ENCODE data around the gene EFCAB11.

DNA sequence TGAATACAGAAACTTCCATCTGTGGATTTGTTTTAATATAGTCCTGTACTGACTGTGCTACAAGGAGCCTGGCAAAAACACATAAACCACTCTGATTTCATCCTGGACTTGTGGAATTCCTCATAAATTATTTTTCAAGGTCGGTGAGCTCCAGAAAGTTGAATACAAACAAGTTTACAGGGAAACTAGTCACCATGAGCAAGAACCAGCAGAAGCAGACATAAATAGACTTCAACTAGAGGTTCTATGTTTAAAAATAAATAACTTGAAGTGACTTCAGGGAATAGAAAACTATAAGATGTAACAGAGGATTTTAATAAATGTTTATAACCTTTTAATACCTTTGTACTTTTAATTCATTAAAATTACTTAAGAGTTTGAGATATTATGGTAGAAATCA is 63.5 kb downstream of the EFCAB11 start:
- no peak for TF ChIP-seq SUZ12 (IDR thresholded peaks at IDR 0.05; ENCODE audit: extremely low read depth, insufficient read depth, insufficient read length)
- no peak for TF ChIP-seq ZNF274 (IDR thresholded peaks at IDR 0.05; ENCODE audit: low read depth, low read length)
- no peak for TF ChIP-seq YY1 (IDR thresholded peaks at IDR 0.05; ENCODE audit: insufficient read depth, insufficient read length)
